OCI-LY7 (cell line): ENCODE measurements around the gene NIN.

Source experiments
- CTCF ChIP-seq: fragments of 200-600 bp; sonication (generic); conservative IDR thresholded peaks from 2 replicates; pipeline ENCODE4 v1.5.1; 2014; ENCODE audit warnings: mild to moderate bottlenecking, antibody characterized with exemption, low read length, moderate library complexity, mixed read lengths
- EZH2phosphoT487 ChIP-seq: fragments of 200-600 bp; sonication (generic); IDR thresholded peaks from 2 replicates; pipeline ENCODE4 v1.6.1; 2018; ENCODE audit warnings: low read depth, borderline replicate concordance, mild to moderate bottlenecking, mixed run types, antibody characterized with exemption, low read length, moderate library complexity, mixed read lengths

- TF ChIP-seq CTCF (no peak), EZH2phosphoT487 (no peak)
Measured at GRCh38 chr14:50835280-50835679, 4.3 kb upstream of the NIN start.
